MM.1S (cell line): ENCODE measurements around the gene RPL32.

Experiments
- DNase-seq: peaks from one replicate; pipeline ENCODE4 v3.0.0-alpha.2; 2015
- H2AFZ ChIP-seq: fragments of 300-600 bp; sonication (generic); 2 replicates; pipeline ENCODE4 v1.6.0; 2016; ENCODE audit warnings: antibody characterized with exemption, low read length
- H3F3A ChIP-seq: fragments of 300-600 bp; sonication (generic); 2 replicates; pipeline ENCODE4 v1.6.1; 2016; ENCODE audit warnings: mild to moderate bottlenecking, antibody characterized with exemption, low read length, moderate library complexity, mixed read lengths; ENCODE audit not compliant: insufficient read depth
- H3K27ac ChIP-seq: fragments of 300-600 bp; sonication (generic); 2 replicates; pipeline ENCODE4 v1.5.1; 2016; ENCODE audit warnings: mild to moderate bottlenecking, low read length
- H3K27me3 ChIP-seq: fragments of 300-600 bp; sonication (generic); replicated peaks from 2 replicates; pipeline ENCODE4 v1.6.0; 2016; ENCODE audit warnings: low read length; ENCODE audit not compliant: insufficient read depth
- H3K36me3 ChIP-seq: fragments of 300-600 bp; sonication (generic); replicated peaks from 2 replicates; pipeline ENCODE4 v1.6.1; 2016; ENCODE audit warnings: mild to moderate bottlenecking, low read length, mixed read lengths; ENCODE audit not compliant: insufficient read depth
- H3K4me1 ChIP-seq: fragments of 300-600 bp; sonication (generic); 2 replicates; pipeline ENCODE4 v1.6.1; 2016; ENCODE audit warnings: low read length, mixed read lengths
- H3K4me2 ChIP-seq: fragments of 300-600 bp; sonication (generic); 2 replicates; pipeline ENCODE4 v1.6.0; 2016; ENCODE audit warnings: low read depth, low read length
- H3K4me3 ChIP-seq: fragments of 300-600 bp; sonication (generic); 2 replicates; pipeline ENCODE4 v1.5.1; 2016; ENCODE audit warnings: low read length, mixed read lengths
- H3K79me2 ChIP-seq: fragments of 300-600 bp; sonication (generic); 2 replicates; pipeline ENCODE4 v1.6.1; 2016; ENCODE audit warnings: mixed run types, low read length, mixed read lengths
- H3K9ac ChIP-seq: fragments of 300-600 bp; sonication (generic); 2 replicates; pipeline ENCODE4 v1.6.1; 2016; ENCODE audit warnings: low read length, mixed read lengths
- H3K9me2 ChIP-seq: fragments of 300-600 bp; sonication (generic); replicated peaks from 2 replicates; pipeline ENCODE4 v1.6.1; 2016; ENCODE audit warnings: mild to moderate bottlenecking, low read length, mixed read lengths; ENCODE audit not compliant: insufficient read depth
- H3K9me3 ChIP-seq: fragments of 300-600 bp; sonication (generic); replicated peaks from 2 replicates; pipeline ENCODE4 v1.6.1; 2016; ENCODE audit warnings: mild to moderate bottlenecking, low read length, mixed read lengths; ENCODE audit not compliant: insufficient read depth
- H4K20me1 ChIP-seq: fragments of 300-600 bp; sonication (generic); 2 replicates; pipeline ENCODE4 v1.6.1; 2016; ENCODE audit warnings: mild to moderate bottlenecking, low read length, moderate library complexity, mixed read lengths; ENCODE audit not compliant: insufficient read depth
- CTCF ChIP-seq: fragments of 300-600 bp; sonication (generic); IDR thresholded peaks from 2 replicates; pipeline ENCODE4 v1.5.1; 2016; ENCODE audit warnings: antibody characterized with exemption, low read length, mixed read lengths
- EZH2 ChIP-seq: fragments of 300-600 bp; sonication (generic); optimal IDR thresholded peaks from 2 replicates; pipeline ENCODE3; 2017; ENCODE audit warnings: low read depth, mild to moderate bottlenecking, antibody characterized with exemption, low read length, mixed read lengths
- EZH2phosphoT487 ChIP-seq: fragments of 300-600 bp; sonication (generic); IDR thresholded peaks from 2 replicates; pipeline ENCODE4 v1.6.1; 2018; ENCODE audit warnings: antibody characterized with exemption, low read length

Gene RPL32

DNA sequence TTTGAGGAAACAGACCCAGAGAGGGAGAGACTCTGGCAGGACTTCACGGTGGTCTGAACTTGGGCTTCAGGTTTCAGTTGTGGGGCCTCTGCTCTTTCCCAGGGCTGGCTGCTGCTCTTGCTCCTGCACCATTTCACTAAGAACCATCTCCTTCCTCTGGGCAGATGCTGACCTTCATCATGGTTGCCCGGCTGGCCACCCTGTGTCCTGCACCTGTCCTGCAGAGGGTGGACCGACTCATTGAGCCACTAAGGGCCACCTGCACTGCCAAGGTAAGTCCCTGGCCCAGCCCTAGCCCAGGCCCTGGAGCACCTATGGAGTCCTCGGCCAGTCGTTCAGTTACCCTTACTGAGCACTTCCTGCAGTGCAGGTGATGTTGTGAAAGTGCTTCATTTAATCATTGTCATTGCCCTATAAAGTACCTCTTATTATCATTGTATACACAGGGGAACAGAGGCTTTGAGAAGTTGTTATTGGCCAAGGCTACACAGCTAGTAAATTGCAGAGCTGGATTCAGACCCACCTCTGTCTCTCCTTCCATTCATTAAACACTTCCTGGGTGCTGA is 10.0 kb downstream of the RPL32 start:
- H3F3A ChIP-seq: peaks cover 45% of the 10 kb centered on the region

DNA sequence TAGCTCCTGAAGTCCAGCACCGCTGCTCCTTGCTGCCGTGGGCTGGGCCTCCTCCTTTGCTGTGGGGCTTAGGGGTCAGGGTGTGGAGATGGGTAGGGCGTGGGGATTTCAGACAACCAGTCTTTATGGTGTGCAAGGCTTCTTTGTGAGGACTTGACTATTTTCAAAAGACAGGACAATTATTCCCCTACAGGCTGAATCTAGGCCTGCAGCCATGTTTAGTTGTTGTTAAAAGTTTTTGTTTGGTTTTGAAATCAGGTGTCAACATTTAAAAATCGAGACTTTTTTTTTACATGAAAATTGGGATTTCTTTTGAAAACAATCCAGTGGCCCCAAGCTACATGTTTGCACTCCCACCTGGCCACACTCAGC is 10.6 kb downstream of the RPL32 start:
- no peaks in the 10 kb centered on the region for H3K27me3 ChIP-seq
- no peak for TF ChIP-seq EZH2phosphoT487
- peak; percentile 18; the same call in 1 of the 2 replicates for TF ChIP-seq CTCF
- no peak for TF ChIP-seq EZH2
- no peak overlapping the region for H2AFZ ChIP-seq
- no peaks in the 10 kb centered on the region for H3K9me2 ChIP-seq
- peaks cover 22% of the 10 kb centered on the region for H3K36me3 ChIP-seq
- peaks cover 42% of the 10 kb centered on the region for H3F3A ChIP-seq
- no peak for DNase-seq
- peaks cover 2% of the 10 kb centered on the region; the same call in 1 of the 2 replicates for H3K79me2 ChIP-seq
- peaks cover 7% of the 10 kb centered on the region; the same call in 1 of the 2 replicates for H4K20me1 ChIP-seq
- H3K9me3 ChIP-seq: no peaks in the 10 kb centered on the region
- H3K4me2 ChIP-seq: no peak overlapping the region
- H3K27ac ChIP-seq: no peak overlapping the region
- no peak overlapping the region for H3K4me3 ChIP-seq
- no peak overlapping the region for H3K9ac ChIP-seq
- no peaks in the 10 kb centered on the region for H3K4me1 ChIP-seq

More for the DNA sequence above, 10.0 kb downstream of the RPL32 start:
- no peak overlapping the region for H3K27ac ChIP-seq
- no peak for DNase-seq
- TF ChIP-seq EZH2 (no peak), CTCF (no peak), EZH2phosphoT487 (no peak)
- no peak overlapping the region for H2AFZ ChIP-seq
- H3K36me3 ChIP-seq: peaks cover 26% of the 10 kb centered on the region
- no peak overlapping the region for H3K4me2 ChIP-seq
- no peak overlapping the region for H3K4me3 ChIP-seq
- peaks cover 10% of the 10 kb centered on the region for H4K20me1 ChIP-seq
- H3K9me2 ChIP-seq: no peaks in the 10 kb centered on the region
- H3K4me1 ChIP-seq: no peaks in the 10 kb centered on the region
- H3K79me2 ChIP-seq: peaks cover 7% of the 10 kb centered on the region
- no peak overlapping the region for H3K9ac ChIP-seq
- H3K9me3 ChIP-seq: no peaks in the 10 kb centered on the region
- H3K27me3 ChIP-seq: no peaks in the 10 kb centered on the region

- Histone ChIP-seq H3K79me2 (no peaks in the 10 kb centered on the region), H3K4me2 (no peak overlapping the region), H3K9me3 (no peaks in the 10 kb centered on the region), H3F3A (peaks cover 36% of the 10 kb centered on the region), H3K36me3 (peaks cover 16% of the 10 kb centered on the region; the same call in 1 of the 2 replicates), H3K27me3 (no peaks in the 10 kb centered on the region), H4K20me1 (peaks cover 7% of the 10 kb centered on the region; the same call in 1 of the 2 replicates), H2AFZ (no peak overlapping the region), H3K9me2 (no peaks in the 10 kb centered on the region), H3K27ac (no peak overlapping the region), H3K4me1 (no peaks in the 10 kb centered on the region), H3K4me3 (no peak overlapping the region), H3K9ac (no peak overlapping the region)
- TF ChIP-seq EZH2phosphoT487: no peak
- no peak for TF ChIP-seq CTCF
- TF ChIP-seq EZH2: no peak
- no peak for DNase-seq
Observed at GRCh38 chr3:12829886-12830784, 11.2 kb downstream of the RPL32 start.
